ENCODE data around the gene ZNF91.
A peak's percentile ranks its signal among the peaks of the same experiment; 100 is the strongest.

The ZNF91 gene

DNA sequence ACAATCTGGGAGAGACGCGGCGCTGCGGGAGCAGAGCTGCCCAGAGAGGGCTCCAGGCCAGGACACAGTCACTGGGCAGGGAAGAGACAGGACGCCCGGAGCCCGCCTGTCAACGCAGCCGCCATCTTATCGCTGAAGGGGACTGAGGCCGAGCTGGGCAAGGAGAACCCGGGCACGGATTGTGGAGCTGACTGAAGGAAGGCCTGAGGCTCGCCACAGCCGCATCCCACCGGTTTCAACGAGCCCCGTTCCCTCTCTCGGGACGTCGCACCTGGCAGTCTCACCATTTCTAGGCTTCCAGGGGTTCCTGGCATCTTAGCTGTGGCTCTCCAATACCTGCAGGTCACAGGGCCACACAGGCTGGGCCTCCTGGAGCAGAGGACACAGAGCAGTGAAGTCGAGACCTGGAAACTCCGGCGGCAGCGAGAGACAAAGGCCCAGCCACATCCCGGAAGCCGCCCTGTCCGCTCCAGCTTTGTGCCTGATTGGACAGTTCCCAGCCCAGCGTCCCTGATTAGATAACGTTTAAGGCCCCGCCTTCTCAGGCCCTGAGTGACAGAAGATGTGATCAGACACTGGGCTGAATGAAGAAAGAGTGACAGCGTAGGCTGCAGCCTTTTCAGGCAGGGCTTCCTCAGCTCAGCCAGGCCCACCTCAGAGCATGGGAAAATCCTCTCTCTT lies at the start of gene ZNF91:
Gene ZNF91 (minus strand): TSS at position 431 of the 681 bp plus-strand sequence. CDS start 117 bp downstream, at position 314.
- DNase-seq (ENCODE audit: low read depth) = peak; percentile 98
- H3K4me3 ChIP-seq (ENCODE audit: low read depth, low read length) = peak within 1 kb of the TSS; percentile 93
- no peak for TF ChIP-seq CTCF (IDR thresholded peaks at IDR 0.05; ENCODE audit: control insufficient read depth, extremely low read depth, insufficient read depth)

GRCh38 chr19:23440791-23441190 lies 45.5 kb upstream of the ZNF91 start:
- no peak for DNase-seq (ENCODE audit: low read depth)
- no peak overlapping the region for H3K4me3 ChIP-seq (ENCODE audit: low read depth, low read length)
- no peak for TF ChIP-seq CTCF (IDR thresholded peaks at IDR 0.05; ENCODE audit: control insufficient read depth, extremely low read depth, insufficient read depth)

GRCh38 chr19:23440207-23440606 lies 44.9 kb upstream of the ZNF91 start:
- DNase-seq (ENCODE audit: low read depth) = no peak

DNA sequence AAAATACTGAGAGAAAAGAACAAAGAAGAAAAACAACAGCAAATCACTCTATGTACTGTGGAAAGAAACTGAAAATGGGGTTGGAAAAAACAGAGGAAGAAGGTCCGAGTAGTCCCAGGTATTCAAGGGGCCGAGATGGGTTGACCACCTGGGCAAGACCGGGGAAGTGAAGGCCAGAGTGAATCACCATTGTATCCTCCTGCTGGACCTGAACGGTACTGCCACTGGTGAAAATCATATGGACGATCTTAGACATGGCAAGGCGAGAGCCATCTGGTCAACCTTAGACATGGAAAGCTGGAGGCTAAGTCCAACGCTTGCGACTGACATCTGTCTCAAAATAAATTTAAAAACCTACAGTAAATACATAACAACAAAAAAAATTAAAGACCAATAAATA lies 44.4 kb upstream of the ZNF91 start:
- H3K4me3 ChIP-seq (ENCODE audit: low read depth, low read length) = no peak overlapping the region
- DNase-seq (ENCODE audit: low read depth) = no peak
- 0 out of 2 replicates have a peak, but pooled peaks have one; percentile 13 for TF ChIP-seq CTCF (IDR thresholded peaks at IDR 0.05; ENCODE audit: control insufficient read depth, extremely low read depth, insufficient read depth)

More at GRCh38 chr19:23440207-23440606, 44.9 kb upstream of the ZNF91 start:
- no peak overlapping the region for H3K4me3 ChIP-seq (ENCODE audit: low read depth, low read length)
- no peak for TF ChIP-seq CTCF (IDR thresholded peaks at IDR 0.05; ENCODE audit: control insufficient read depth, extremely low read depth, insufficient read depth)

DNA sequence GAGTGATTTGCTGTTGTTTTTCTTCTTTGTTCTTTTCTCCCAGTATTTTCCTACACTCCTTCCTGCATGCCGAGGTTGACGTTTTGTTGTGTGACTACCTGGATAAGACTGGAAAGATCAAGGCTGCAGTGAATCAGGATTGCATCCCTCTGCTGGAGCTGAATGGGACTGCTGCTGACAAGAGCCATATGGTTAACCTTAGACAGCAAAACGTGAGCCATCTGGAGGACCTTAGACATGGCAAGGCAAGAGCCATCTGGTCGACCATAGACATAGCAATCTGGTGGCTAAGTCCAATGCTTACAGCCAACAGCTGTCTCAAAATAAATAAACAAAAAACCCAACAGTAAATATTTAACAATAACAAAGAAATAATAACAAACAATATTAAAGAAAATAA lies 42.6 kb upstream of the ZNF91 start:
- H3K4me3 ChIP-seq (ENCODE audit: low read depth, low read length) = no peak overlapping the region
- 0 out of 2 replicates have a peak, but pooled peaks have one; percentile 6 for TF ChIP-seq CTCF (IDR thresholded peaks at IDR 0.05; ENCODE audit: control insufficient read depth, extremely low read depth, insufficient read depth)
- DNase-seq (ENCODE audit: low read depth) = no peak

DNA sequence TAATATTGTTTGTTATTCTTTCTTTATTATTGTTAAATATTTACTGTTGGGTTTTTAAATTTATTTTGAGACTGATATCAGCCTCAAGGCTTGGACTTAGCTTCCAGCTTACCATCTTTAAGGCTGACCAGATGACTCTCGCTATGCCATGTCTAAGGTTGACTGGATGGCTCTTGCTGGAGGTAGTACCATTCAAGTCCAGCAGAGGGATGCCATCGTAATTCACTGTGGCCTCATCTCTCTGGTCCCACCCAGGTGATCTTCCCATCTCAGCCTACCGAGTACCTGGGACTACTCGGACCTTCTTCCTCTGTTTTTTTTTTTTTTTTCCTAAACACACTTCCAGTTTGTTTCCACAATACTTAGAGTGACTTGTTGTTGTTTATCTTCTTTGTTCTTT lies 41.7 kb upstream of the ZNF91 start:
- TF ChIP-seq CTCF (IDR thresholded peaks at IDR 0.05; ENCODE audit: control insufficient read depth, extremely low read depth, insufficient read depth) = 0 out of 2 replicates have a peak, but pooled peaks have one; percentile 4
- no peak overlapping the region for H3K4me3 ChIP-seq (ENCODE audit: low read depth, low read length)
- no peak for DNase-seq (ENCODE audit: low read depth)

DNA sequence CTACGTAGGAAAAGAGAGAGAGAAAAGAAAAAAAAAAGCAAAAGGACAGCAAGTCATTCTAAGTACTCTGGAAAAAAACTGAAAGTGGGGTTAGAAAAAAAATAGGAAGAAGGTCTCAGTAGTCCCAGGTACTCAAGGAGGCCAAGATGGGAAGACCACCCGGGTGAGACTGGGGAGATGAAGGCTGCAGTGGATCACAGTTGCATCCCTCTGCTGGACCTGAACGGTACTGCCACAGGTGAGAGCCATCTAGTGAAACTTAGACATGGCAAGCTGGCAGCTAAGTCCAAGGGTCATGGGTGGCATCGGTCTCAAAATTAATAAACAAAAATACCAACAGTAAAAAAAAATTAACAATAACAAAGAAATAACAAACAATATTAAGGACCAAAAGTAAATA lies 41.0 kb upstream of the ZNF91 start:
- H3K4me3 ChIP-seq (ENCODE audit: low read depth, low read length) = no peak overlapping the region
- TF ChIP-seq CTCF (IDR thresholded peaks at IDR 0.05; ENCODE audit: control insufficient read depth, extremely low read depth, insufficient read depth) = peak; percentile 22; the same call in 1 of the 2 replicates
- DNase-seq (ENCODE audit: low read depth) = no peak

Measured in LNCaP clone FGC (cell line).